Breast epithelium (tissue), 3 donors: ENCODE results near the gene LTBP2.

Experiments used
- POLR2A ChIP-seq: fragments of 450-650 bp; IDR thresholded peaks from one replicate; pipeline ENCODE4 v1.6.1; 2016; ENCODE audit warnings: antibody characterized with exemption, mild to moderate bottlenecking, moderate library complexity
- POLR2AphosphoS5 ChIP-seq, 3 donors: sonication (generic); formaldehyde crosslinking; IDR thresholded peaks; one replicate each; pipeline ENCODE4 v1.6.1; 2017; ENCODE audit warnings: antibody characterized with exemption in 3 of 3
- TF ChIP-seq, protein P1 (sequence below), 3 donors: fragments of 450-650 bp; IDR thresholded peaks; one replicate each; pipeline ENCODE4 v1.5.1; 2016 to 2017; ENCODE audit warnings: antibody characterized with exemption in 3 of 3, mild to moderate bottlenecking in 3 of 3, moderate library complexity in 3 of 3

- TF ChIP-seq POLR2AphosphoS5 (IDR thresholded peaks at IDR 0.05) (no peak), POLR2A (no peak)
- TF ChIP-seq, protein P1, sequence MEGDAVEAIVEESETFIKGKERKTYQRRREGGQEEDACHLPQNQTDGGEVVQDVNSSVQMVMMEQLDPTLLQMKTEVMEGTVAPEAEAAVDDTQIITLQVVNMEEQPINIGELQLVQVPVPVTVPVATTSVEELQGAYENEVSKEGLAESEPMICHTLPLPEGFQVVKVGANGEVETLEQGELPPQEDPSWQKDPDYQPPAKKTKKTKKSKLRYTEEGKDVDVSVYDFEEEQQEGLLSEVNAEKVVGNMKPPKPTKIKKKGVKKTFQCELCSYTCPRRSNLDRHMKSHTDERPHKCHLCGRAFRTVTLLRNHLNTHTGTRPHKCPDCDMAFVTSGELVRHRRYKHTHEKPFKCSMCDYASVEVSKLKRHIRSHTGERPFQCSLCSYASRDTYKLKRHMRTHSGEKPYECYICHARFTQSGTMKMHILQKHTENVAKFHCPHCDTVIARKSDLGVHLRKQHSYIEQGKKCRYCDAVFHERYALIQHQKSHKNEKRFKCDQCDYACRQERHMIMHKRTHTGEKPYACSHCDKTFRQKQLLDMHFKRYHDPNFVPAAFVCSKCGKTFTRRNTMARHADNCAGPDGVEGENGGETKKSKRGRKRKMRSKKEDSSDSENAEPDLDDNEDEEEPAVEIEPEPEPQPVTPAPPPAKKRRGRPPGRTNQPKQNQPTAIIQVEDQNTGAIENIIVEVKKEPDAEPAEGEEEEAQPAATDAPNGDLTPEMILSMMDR (IDR thresholded peaks at IDR 0.05) = no peak
Measured at GRCh38 chr14:74568380-74568649, 43.7 kb downstream of the LTBP2 start.
